Rectal smooth muscle tissue (tissue), 1 donor: ENCODE results near the gene TAF9.
A peak's percentile ranks its signal among the peaks of the same experiment; 100 is the strongest.
"Not testable (repeated sequence)": the region's sequence is repeated elsewhere in the genome, so short reads cannot be mapped to it uniquely, and the experiment has no call there.

Source experiments
- H3K27ac ChIP-seq: one replicate; pipeline ENCODE4 v1.7.0; 2013; ENCODE audit warnings: low read depth, low read length, inconsistent platforms
- H3K27me3 ChIP-seq: one replicate; pipeline ENCODE4 v1.7.0; 2013; ENCODE audit warnings: low read length; ENCODE audit not compliant: control insufficient read depth, insufficient read depth
- H3K36me3 ChIP-seq: one replicate; pipeline ENCODE4 v1.7.0; 2013; ENCODE audit warnings: low read length; ENCODE audit not compliant: control insufficient read depth, insufficient read depth
- H3K4me1 ChIP-seq: one replicate; pipeline ENCODE4 v1.7.0; 2013; ENCODE audit warnings: low read length; ENCODE audit not compliant: control insufficient read depth, insufficient read depth
- H3K4me3 ChIP-seq: one replicate; pipeline ENCODE4 v1.7.0; 2013; ENCODE audit warnings: low read length
- H3K9ac ChIP-seq: one replicate; pipeline ENCODE4 v1.7.0; 2013; ENCODE audit warnings: low read length

The TAF9 gene, protein sequence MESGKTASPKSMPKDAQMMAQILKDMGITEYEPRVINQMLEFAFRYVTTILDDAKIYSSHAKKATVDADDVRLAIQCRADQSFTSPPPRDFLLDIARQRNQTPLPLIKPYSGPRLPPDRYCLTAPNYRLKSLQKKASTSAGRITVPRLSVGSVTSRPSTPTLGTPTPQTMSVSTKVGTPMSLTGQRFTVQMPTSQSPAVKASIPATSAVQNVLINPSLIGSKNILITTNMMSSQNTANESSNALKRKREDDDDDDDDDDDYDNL

DNA sequence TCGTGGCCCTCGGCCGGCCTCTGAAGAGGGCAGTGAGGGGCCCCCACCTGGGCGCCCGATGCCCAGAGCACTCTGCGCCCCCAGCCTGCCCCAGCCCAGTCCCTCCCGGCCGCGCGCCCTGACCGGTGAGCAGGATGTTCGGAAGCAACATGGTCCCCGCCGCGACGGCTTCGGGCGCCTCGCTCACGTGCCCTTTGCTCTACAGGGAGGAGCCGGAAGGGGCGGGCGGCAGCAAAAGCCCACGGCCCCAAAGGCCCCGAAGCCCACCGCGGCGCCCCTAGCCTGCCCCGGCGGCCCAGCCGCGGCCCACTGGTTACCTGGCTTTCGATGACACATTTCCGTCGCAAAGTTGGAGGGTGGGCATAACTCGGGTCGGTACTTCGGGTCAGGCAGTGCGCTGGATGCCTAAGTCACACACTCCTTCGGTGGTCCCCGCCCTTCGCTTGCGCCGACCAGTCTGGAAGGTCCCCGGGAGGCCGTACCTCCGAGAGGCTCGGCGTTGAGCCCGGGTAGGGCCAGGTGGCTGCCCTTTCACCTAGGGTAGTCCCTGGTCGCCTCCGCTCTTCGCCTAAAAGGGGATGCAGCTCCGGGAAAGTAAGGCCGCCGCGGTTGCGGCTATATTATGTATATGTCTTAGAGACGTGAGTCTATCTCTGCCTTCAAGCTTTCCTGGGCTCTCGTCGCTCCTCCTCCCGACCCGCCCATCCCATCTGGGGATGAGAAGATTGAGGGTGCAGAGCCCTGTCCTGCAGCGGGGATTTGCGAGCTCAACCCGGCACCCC is at the start of gene TAF9, which contains the start of the genes AK6 and RAD17:
TSS of gene TAF9 (minus strand) at position 181 of the 782 bp plus-strand sequence. CDS start 3,783 bp downstream, outside the sequence.
TSS of gene AK6 (minus strand) at position 181 of the 782 bp plus-strand sequence. CDS start at position 151, 30 bp downstream.
TSS of gene RAD17 (plus strand) at position 479 of the 782 bp plus-strand sequence. CDS start 2,391 bp downstream, outside the sequence.
- Histone ChIP-seq H3K27ac (peak within 1 kb of the TSS; percentile 97), H3K4me1 (peaks cover 12% of the 10 kb centered on the region), H3K9ac (peak within 1 kb of the TSS; percentile 86), H3K4me3 (peak within 1 kb of the TSS; percentile 89), H3K27me3 (no peaks in the 10 kb centered on the region), H3K36me3 (peaks cover 14% of the 10 kb centered on the region)

DNA sequence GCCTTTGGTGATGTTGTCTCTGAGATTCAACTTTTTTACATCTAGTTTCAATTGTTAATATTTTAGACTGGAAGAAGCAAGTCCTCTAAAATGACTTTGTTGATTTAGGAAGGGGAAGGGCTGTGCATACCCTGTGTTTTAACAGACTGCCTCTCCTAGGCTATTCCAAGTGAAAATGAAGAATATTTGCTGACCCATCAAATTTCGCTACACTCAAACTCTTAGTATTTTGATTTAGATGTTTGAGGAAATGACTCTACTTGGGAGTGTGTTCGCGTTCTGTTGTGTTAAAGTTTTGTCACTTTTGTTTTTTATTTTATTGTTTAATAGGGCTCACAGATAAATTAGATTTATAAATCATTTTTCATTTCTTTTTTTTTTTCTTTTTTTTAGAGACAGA is 49.2 kb upstream of the TAF9 start:
- Histone ChIP-seq H3K27ac (no peak overlapping the region), H3K36me3 (peaks cover 5% of the 10 kb centered on the region), H3K27me3 (no peaks in the 10 kb centered on the region), H3K4me3 (no peak overlapping the region), H3K9ac (no peak overlapping the region), H3K4me1 (no peaks in the 10 kb centered on the region)

DNA sequence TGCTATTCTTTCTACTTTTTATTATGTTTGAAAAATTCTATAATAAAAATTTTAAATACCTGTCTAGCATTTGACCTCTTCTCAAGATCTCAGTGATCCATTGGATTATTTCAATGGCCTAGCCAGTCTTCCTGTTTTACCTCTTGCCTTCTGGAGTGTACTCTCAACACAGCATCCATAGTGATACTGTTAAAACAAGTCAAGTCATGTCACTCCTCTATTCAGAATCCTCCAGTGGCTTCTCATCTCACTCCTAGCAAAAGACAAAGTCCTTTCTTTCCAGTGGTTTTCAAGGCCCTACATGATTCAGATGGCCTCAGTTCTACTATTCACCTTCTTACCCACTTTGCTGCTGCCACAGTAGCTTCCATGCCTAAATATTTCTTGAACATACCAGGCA is 47.4 kb upstream of the TAF9 start:
- Histone ChIP-seq H3K27ac (no peak overlapping the region), H3K4me1 (no peaks in the 10 kb centered on the region), H3K27me3 (no peaks in the 10 kb centered on the region), H3K4me3 (no peak overlapping the region), H3K9ac (no peak overlapping the region), H3K36me3 (peaks cover 5% of the 10 kb centered on the region)

DNA sequence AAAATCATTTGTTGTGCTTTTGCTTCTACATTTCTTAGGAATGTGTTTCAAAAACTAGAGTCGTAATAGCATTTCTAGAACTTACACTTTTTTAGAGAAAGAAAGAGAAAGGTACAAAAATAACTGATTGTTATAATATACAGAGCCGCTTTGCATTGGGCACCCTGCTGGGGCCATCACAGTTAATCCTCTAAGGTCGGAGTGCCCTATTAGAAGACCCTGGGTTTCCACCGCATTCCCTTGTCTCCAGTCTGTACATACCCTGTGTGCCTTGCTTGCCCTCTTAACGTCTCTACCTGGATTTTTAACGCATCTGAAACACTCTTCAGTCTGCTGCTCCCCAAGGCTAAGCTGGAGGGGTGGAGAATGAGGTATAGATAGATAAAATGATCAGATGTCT is 46.9 kb upstream of the TAF9 start:
- Histone ChIP-seq H3K9ac (no peak overlapping the region), H3K4me1 (no peaks in the 10 kb centered on the region), H3K27ac (no peak overlapping the region), H3K4me3 (peak overlapping the region; percentile 17), H3K36me3 (peaks cover 9% of the 10 kb centered on the region), H3K27me3 (no peaks in the 10 kb centered on the region)

DNA sequence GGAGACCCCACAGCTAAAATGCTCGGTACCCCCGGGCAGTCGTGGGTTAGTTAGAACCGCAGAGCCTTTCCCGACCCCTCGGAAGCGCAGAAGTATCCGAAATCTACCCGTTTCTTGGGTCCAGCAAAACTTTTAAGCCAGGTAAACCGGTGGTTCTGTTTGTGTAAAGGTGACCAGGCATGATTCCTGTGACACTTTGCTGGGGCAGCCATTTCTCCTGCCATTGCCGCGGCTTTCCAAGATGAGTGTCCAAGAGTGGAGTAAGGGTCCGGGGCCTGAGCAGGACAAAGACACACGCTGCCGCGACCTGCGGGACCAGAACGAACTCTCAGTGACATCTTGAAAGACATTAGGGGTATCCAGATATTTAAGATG is 46.3 kb upstream of the TAF9 start:
- Histone ChIP-seq H3K27ac (no peak overlapping the region), H3K9ac (peak overlapping the region; percentile 49), H3K27me3 (no peaks in the 10 kb centered on the region), H3K4me3 (peak overlapping the region; percentile 77), H3K4me1 (no peaks in the 10 kb centered on the region), H3K36me3 (peaks cover 9% of the 10 kb centered on the region)

DNA sequence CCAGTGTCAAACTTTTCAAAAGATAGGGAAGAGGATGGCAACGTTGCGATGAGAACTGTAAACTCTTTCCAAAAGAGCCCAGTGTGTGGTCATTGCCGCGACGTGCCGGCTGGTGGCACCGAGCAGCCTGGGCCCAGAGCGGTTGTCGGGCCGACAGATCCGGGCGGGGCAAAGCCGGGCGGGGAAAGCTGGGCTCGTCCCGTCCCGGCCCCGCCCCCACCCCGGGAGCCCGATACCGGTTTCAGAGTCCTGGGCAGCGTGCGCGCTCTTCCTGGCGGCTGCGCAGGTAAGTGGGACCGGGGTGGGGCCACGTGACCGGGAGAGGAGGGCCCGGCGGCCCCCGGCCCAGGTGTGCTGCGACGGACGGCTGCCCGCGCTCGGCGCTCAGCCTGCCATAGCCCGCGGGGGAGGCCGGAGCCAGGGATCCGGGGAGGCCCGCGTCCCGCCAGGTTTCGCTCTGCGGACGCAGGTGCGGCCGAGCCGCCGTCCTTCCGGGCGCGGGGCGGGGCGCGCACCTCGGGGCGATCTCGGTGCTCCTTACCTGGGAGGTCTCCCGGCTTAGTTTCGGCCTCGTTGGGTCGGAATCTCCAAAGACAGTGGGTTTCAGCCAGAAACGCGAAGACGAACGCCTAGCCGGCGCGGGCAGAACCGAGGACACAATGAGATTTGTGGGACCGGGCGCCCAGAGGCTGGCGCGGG is 45.7 kb upstream of the TAF9 start, which contains the start of gene MARVELD2:
TSS of gene MARVELD2 (plus strand) at position 232 of the 699 bp plus-strand sequence. CDS start 4,270 bp downstream, outside the sequence.
- Histone ChIP-seq H3K27me3 (no peaks in the 10 kb centered on the region), H3K4me1 (no peaks in the 10 kb centered on the region), H3K9ac (peak within 1 kb of the TSS; percentile 49), H3K36me3 (peaks cover 9% of the 10 kb centered on the region), H3K27ac (no peak within 1 kb of the TSS), H3K4me3 (peak within 1 kb of the TSS; percentile 77)

DNA sequence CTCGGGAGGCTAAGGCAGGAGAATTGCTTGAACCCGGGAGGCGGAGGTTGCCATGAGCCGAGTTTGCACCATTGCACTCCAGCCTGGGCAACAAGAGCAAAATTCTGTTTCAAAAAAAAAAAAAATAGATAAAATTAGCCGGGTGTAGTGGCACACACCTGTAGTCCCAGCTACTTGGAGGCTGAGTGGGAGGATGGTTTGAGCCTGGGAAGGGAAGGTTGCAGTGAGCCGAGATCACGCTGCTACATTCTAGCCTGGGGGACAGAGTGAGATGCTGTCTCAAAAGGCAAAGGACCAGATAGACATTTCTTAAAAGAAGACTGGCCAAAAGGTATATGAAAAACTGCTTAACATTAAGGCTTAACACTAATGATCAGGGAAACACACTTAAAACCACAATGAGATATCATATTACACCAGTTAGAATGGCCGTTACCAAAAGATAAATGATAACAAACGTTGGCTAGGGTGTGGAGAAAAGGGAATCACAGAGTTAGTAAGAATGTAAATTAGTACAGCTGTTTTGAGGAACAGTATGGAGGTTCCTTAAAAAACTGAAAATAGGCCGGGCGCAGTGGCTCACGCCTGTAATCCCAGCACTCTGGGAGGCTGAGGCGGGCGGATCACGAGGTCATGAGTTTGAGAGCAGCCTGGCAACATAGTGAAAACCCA is 35.5 kb upstream of the TAF9 start:
- no peaks in the 10 kb centered on the region for H3K27me3 ChIP-seq
- no peak overlapping the region for H3K27ac ChIP-seq
- H3K4me3 ChIP-seq = no peak overlapping the region
- H3K36me3 ChIP-seq = no peaks in the 10 kb centered on the region
- H3K9ac ChIP-seq = no peak overlapping the region
- no peaks in the 10 kb centered on the region for H3K4me1 ChIP-seq

DNA sequence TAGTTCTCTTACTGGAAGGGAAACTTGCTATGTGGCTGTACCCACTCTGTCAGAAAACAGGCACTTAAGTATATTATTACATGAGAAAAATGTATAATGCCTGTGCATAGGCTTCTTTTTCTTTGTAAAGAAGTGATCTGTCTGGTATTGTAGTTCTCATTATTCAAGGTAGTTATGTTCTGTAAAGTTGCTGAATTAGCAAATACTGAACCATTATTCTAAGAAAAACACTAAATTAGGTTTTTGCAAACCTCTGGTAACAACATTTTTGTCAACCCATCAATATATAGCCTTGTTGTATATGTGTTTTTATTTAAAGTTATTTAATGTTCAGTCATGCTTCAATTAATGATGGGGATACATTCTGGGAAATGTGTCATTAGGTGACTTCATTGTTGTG is 9.1 kb upstream of the TAF9 start:
- H3K9ac ChIP-seq = no peak overlapping the region
- H3K27me3 ChIP-seq = no peaks in the 10 kb centered on the region
- H3K27ac ChIP-seq = no peak overlapping the region
- H3K36me3 ChIP-seq = peaks cover 14% of the 10 kb centered on the region
- H3K4me3 ChIP-seq = no peak overlapping the region
- H3K4me1 ChIP-seq = no peaks in the 10 kb centered on the region

DNA sequence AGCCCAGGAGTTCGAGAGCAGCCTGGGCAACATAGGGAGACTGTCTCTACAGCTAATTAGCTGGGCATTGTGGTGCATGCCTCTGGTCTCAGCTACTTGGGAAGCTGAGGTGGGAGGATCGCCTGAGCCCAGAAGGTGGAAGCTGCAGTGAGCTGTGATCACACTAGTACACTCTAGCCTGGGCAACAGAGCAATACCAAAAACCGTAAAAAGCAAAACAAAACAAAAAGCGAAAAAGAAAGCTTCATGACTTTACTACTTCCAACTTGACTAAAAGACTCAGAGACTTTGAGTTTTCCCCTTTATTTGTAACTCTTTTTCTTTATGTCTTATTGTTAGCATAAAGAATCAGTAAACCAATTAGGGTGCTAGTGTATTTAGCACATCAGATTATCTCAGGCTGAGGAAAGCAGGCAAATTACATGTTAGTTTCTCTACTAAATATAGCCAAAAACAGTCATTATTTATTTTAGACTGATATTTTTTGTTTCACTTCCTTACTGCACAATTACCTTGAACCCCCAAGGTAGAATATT is 5.7 kb upstream of the TAF9 start:
- peaks cover 10% of the 10 kb centered on the region for H3K36me3 ChIP-seq
- H3K4me3 ChIP-seq = no peak overlapping the region
- H3K27me3 ChIP-seq = no peaks in the 10 kb centered on the region
- H3K27ac ChIP-seq = no peak overlapping the region
- H3K9ac ChIP-seq = no peak overlapping the region
- H3K4me1 ChIP-seq = peaks cover 2% of the 10 kb centered on the region

DNA sequence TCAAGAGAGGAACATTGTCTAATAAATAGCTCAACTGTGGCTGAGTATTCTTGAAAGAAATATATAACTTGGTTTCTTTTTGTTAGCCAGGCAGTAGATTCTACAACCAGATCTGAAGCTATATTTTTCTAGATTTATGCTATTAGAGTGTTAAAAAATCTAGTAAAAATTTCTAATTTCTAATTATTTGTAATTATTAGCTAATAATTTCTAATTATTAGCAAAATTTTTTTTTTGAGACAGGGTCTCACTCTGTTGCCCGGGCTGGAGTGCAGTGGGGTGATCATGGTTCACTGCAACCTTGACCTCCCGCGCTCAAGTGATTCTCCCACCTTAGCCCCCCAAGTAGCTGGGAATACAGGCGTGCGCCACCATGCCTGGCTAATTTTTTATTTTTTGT is 3.1 kb upstream of the TAF9 start:
- Histone ChIP-seq H3K9ac (no peak overlapping the region), H3K27ac (no peak overlapping the region), H3K4me3 (no peak overlapping the region), H3K27me3 (no peaks in the 10 kb centered on the region), H3K36me3 (peaks cover 10% of the 10 kb centered on the region), H3K4me1 (peaks cover 12% of the 10 kb centered on the region)

DNA sequence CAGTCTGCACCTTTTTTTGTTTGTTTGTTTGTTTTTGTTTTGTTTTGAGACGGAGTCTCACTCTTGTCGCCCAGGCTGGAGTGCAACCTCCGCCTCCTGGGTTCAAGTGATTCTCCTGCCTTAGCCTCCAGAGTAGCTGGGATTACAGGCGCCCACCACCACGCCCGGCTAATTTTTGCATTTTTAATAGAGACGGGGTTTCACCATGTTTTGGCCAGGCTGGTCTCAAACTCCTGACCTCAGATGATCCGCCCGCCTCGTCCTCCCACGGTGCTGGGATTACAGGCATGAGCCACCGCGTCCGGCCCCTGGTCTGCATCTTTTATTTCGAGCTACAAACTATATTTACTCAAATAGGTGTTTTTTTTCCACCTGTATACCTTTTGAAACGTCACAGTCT is 1.0 kb upstream of the TAF9 start:
- H3K4me3 ChIP-seq = peak overlapping the region; percentile 89
- peaks cover 12% of the 10 kb centered on the region for H3K4me1 ChIP-seq
- H3K9ac ChIP-seq, H3K27me3 ChIP-seq, H3K27ac ChIP-seq: not testable (repeated sequence)
- peaks cover 12% of the 10 kb centered on the region for H3K36me3 ChIP-seq
